Glutamatergic neuron (in vitro differentiated cells): Measurements from ENCODE around the gene OR6K3. TPM values are rescaled to one million over a fixed set of nuclear protein-coding genes. Genes with fewer than 3 reads are reported as not detected.

Experiments used
- DNase-seq: peaks from one replicate; pipeline ENCODE4 v3.0.0; 2022
- H3K27ac Mint-ChIP-seq: one replicate; pipeline ENCODE4 v1.8.0; 2020; ENCODE audit warnings: mild to moderate bottlenecking, mixed read lengths, inconsistent platforms; ENCODE audit not compliant: unreplicated experiment
- H3K27me3 Mint-ChIP-seq: one replicate; pipeline ENCODE4 v1.8.0; 2020; ENCODE audit warnings: mild to moderate bottlenecking, moderate library complexity, mixed read lengths, inconsistent platforms; ENCODE audit not compliant: unreplicated experiment
- H3K36me3 Mint-ChIP-seq: one replicate; pipeline ENCODE4 v1.8.0; 2020; ENCODE audit warnings: mild to moderate bottlenecking, mixed read lengths, inconsistent platforms; ENCODE audit not compliant: unreplicated experiment
- H3K4me1 Mint-ChIP-seq: one replicate; pipeline ENCODE4 v1.8.0; 2020; ENCODE audit warnings: mild to moderate bottlenecking, low read depth, mixed read lengths, inconsistent platforms; ENCODE audit not compliant: unreplicated experiment
- H3K4me3 Mint-ChIP-seq: one replicate; pipeline ENCODE4 v1.8.0; 2020; ENCODE audit warnings: mild to moderate bottlenecking, mixed read lengths, inconsistent platforms; ENCODE audit not compliant: unreplicated experiment
- H3K9me3 Mint-ChIP-seq: one replicate; pipeline ENCODE4 v1.8.0; 2020; ENCODE audit warnings: mild to moderate bottlenecking, moderate library complexity, mixed read lengths, inconsistent platforms; ENCODE audit not compliant: unreplicated experiment
- CTCF ChIP-seq: fragments of 200-600 bp; sonication (generic); IDR thresholded peaks from one replicate; pipeline ENCODE4 v1.5.0; 2021; ENCODE audit not compliant: partially characterized antibody, unreplicated experiment
- total RNA-seq: library from RNA; stranded (reverse); fragmentation: NEBNext Ultra II Directional; extraction: Animal tissue kit (Norgen Biotek cat#: 25700); gene quantifications from one replicate; pipeline ENCODE4 v1.2.1, GENCODE V29; 2021; ENCODE audit not compliant: unreplicated experiment

The OR6K3 gene
- total RNA-seq, 1 donor from 2014 or later, result not detected

- Mint-ChIP-seq H3K4me1 (no peaks in the 10 kb centered on the region), H3K36me3 (no peaks in the 10 kb centered on the region), H3K27me3 (no peaks in the 10 kb centered on the region), H3K9me3 (no peaks in the 10 kb centered on the region), H3K4me3 (no peak overlapping the region), H3K27ac (no peak overlapping the region)
- DNase-seq, result no peak
- no peak for TF ChIP-seq CTCF
Measured at GRCh38 chr1:158717344-158717743, 3.2 kb downstream of the OR6K3 start.

GRCh38 chr1:158716335-158716734 lies 4.2 kb downstream of the OR6K3 start:
- Mint-ChIP-seq H3K4me1 (no peaks in the 10 kb centered on the region), H3K27me3 (no peaks in the 10 kb centered on the region), H3K9me3 (no peaks in the 10 kb centered on the region), H3K4me3 (no peak overlapping the region), H3K36me3 (no peaks in the 10 kb centered on the region), H3K27ac (no peak overlapping the region)
- DNase-seq, result no peak
- TF ChIP-seq CTCF, result no peak

- no peak overlapping the region for H3K4me3 Mint-ChIP-seq
- H3K27ac Mint-ChIP-seq, result no peak overlapping the region
- no peak for DNase-seq
- no peaks in the 10 kb centered on the region for H3K36me3 Mint-ChIP-seq
- no peak for TF ChIP-seq CTCF
- H3K27me3 Mint-ChIP-seq, result no peaks in the 10 kb centered on the region
- H3K4me1 Mint-ChIP-seq, result no peaks in the 10 kb centered on the region
- H3K9me3 Mint-ChIP-seq, result no peaks in the 10 kb centered on the region
Measured at GRCh38 chr1:158714754-158715153, 5.8 kb downstream of the OR6K3 start.

- H3K36me3 Mint-ChIP-seq, result no peaks in the 10 kb centered on the region
- H3K27me3 Mint-ChIP-seq, result no peaks in the 10 kb centered on the region
- no peak overlapping the region for H3K27ac Mint-ChIP-seq
Measured at GRCh38 chr1:158711098-158711497, 9.4 kb downstream of the OR6K3 start.

GRCh38 chr1:158706096-158706495 lies 14.4 kb downstream of the OR6K3 start:
- Mint-ChIP-seq H3K4me3 (no peak overlapping the region), H3K36me3 (no peaks in the 10 kb centered on the region), H3K27ac (no peak overlapping the region), H3K9me3 (no peaks in the 10 kb centered on the region), H3K27me3 (no peaks in the 10 kb centered on the region), H3K4me1 (no peaks in the 10 kb centered on the region)
- no peak for TF ChIP-seq CTCF
- DNase-seq, result no peak

More at GRCh38 chr1:158711098-158711497, 9.4 kb downstream of the OR6K3 start:
- DNase-seq, result no peak
- Mint-ChIP-seq H3K4me1 (no peaks in the 10 kb centered on the region), H3K9me3 (no peaks in the 10 kb centered on the region), H3K4me3 (no peak overlapping the region)
- no peak for TF ChIP-seq CTCF
